Progenitor cell of endocrine pancreas (in vitro differentiated cells): ENCODE data around the gene NT5C. TPM values are rescaled to one million over a fixed set of nuclear protein-coding genes. Genes with fewer than 3 reads are reported as not detected.
"Not testable (repeated sequence)": the region's sequence is repeated elsewhere in the genome, so short reads cannot be mapped to it uniquely, and the experiment has no call there.

Source experiments
- DNase-seq: peaks from one replicate; pipeline ENCODE4 v3.0.0; 2021; ENCODE audit warnings: low spot score; ENCODE audit not compliant: unreplicated experiment
- H3K27ac Mint-ChIP-seq: 2 replicates; pipeline ENCODE4 v1.8.0; 2021; ENCODE audit warnings: mild to moderate bottlenecking, moderate library complexity, mixed read lengths
- H3K27me3 Mint-ChIP-seq: 2 replicates; pipeline ENCODE4 v1.8.0; 2021; ENCODE audit warnings: mixed read lengths
- H3K36me3 Mint-ChIP-seq: 2 replicates; pipeline ENCODE4 v1.8.0; 2022; ENCODE audit warnings: mixed read lengths; ENCODE audit not compliant: insufficient read depth
- H3K4me1 Mint-ChIP-seq: 2 replicates; pipeline ENCODE4 v1.8.0; 2021; ENCODE audit warnings: low read depth, mixed read lengths
- H3K4me3 Mint-ChIP-seq: 2 replicates; pipeline ENCODE4 v1.8.0; 2021; ENCODE audit warnings: low read depth, mild to moderate bottlenecking, moderate library complexity, mixed read lengths
- H3K9me3 Mint-ChIP-seq: 2 replicates; pipeline ENCODE4 v1.8.0; 2021; ENCODE audit warnings: low read depth, mixed read lengths
- total RNA-seq: library from RNA; stranded (reverse); gene quantifications from 2 replicates; pipeline ENCODE4 v1.2.1, GENCODE V29; 2021
- TF ChIP-seq, protein P1 (sequence below): fragments of 200-600 bp; sonication (generic); IDR thresholded peaks from one replicate; pipeline ENCODE4 v1.5.0; 2021; ENCODE audit warnings: antibody characterized with exemption, mild to moderate bottlenecking; ENCODE audit not compliant: unreplicated experiment

NT5C gene
- total RNA-seq, 1 donor from 2014 or later: 58.8 TPM

DNA sequence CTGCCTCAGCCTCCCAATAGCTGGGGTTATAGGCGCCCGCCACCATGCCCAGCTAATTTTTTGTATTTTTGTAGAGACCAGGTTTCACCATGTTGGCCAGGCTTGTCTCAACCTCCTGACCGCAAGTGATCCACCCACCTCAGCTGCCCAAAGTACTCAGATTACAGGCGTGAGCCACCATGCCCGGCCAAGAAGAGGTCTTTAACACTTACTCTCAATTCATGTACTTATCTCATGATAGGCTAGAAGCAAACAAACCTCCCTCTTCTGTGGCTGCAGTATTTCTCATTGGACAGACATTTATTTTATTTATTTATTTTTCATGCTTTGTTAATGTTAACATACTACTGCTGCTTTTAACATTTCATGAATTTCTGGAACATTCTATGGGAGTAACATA, 7.0 kb upstream of the NT5C start:
- H3K4me3 Mint-ChIP-seq: no peak overlapping the region
- H3K4me1 Mint-ChIP-seq: peaks cover 3% of the 10 kb centered on the region
- H3K9me3 Mint-ChIP-seq: no peaks in the 10 kb centered on the region
- peaks cover 27% of the 10 kb centered on the region for H3K36me3 Mint-ChIP-seq
- peak overlapping the region; percentile 78 for H3K27ac Mint-ChIP-seq
- TF ChIP-seq, protein P1, sequence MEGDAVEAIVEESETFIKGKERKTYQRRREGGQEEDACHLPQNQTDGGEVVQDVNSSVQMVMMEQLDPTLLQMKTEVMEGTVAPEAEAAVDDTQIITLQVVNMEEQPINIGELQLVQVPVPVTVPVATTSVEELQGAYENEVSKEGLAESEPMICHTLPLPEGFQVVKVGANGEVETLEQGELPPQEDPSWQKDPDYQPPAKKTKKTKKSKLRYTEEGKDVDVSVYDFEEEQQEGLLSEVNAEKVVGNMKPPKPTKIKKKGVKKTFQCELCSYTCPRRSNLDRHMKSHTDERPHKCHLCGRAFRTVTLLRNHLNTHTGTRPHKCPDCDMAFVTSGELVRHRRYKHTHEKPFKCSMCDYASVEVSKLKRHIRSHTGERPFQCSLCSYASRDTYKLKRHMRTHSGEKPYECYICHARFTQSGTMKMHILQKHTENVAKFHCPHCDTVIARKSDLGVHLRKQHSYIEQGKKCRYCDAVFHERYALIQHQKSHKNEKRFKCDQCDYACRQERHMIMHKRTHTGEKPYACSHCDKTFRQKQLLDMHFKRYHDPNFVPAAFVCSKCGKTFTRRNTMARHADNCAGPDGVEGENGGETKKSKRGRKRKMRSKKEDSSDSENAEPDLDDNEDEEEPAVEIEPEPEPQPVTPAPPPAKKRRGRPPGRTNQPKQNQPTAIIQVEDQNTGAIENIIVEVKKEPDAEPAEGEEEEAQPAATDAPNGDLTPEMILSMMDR: no peak
- no peaks in the 10 kb centered on the region for H3K27me3 Mint-ChIP-seq
- DNase-seq: no peak

DNA sequence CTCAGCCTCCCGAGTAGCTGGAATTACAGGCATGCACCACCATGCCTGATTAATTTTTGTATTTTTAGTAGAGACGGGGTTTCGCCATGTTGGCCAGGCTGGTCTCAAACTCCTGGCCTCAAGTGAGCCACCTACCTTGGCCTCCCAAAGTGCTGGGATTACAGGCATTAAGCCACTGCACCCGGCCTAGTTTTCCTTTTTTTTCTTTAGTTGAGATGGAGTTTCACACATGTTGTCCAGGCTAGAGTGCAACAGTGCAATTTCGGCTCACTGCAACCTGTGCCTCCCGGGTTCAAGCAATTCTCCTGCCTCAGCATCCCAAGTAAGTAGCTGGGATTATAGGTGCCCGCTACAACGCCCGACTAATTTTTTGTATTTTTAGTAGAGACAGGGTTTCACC, 6.2 kb upstream of the NT5C start:
- not testable (repeated sequence) for H3K4me1 Mint-ChIP-seq

DNA sequence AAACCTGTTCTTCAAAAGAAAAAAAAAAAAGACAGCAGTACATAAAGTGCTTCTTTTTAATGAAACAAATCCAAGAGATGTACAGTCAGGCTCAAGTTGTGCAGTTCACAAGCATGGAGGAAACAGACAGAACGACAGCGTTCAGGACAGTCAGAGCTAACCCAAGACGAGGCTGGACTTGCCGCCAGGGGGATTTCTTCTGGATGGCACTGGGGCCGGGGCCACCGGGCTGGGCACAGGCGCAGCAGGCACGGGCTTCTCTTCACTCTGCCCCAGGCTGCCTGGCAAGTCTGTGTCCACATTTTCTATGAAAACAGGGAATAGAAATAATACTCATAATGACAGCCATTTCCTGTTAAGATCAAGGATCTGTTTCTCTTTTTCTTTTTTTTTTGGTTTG, 4.4 kb upstream of the NT5C start:
- no peak for DNase-seq
- Mint-ChIP-seq H3K27ac (peak overlapping the region; percentile 29), H3K4me3 (no peak overlapping the region), H3K36me3 (peaks cover 18% of the 10 kb centered on the region), H3K4me1 (peaks cover 3% of the 10 kb centered on the region), H3K27me3 (no peaks in the 10 kb centered on the region), H3K9me3 (no peaks in the 10 kb centered on the region)
- TF ChIP-seq, protein P1: no peak

More for the DNA sequence above, 6.2 kb upstream of the NT5C start:
- H3K9me3 Mint-ChIP-seq, H3K27me3 Mint-ChIP-seq, DNase-seq, H3K4me3 Mint-ChIP-seq, H3K27ac Mint-ChIP-seq: not testable (repeated sequence)
- peaks cover 25% of the 10 kb centered on the region for H3K36me3 Mint-ChIP-seq

DNA sequence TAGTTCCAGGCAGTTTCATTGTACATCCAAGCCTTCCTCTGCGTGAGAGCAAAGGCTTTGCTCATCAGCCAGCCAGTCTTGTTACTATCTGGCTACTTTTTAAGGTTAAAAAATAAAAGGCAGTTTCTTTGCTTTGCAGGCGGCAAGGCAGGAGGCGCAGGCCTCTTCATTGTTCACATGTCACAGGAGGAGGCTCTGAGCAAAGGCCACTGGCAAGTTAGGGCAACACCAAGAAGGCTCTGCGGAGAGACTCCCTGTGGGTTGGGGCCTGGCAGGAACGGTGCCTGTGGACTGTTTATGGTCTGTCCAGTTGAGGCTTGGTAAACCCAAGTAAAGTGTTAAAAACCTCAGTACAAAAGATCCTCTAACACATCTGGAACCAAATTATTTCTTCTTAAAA, 3.9 kb upstream of the NT5C start:
- Mint-ChIP-seq H3K36me3 (peaks cover 17% of the 10 kb centered on the region), H3K9me3 (no peaks in the 10 kb centered on the region), H3K27me3 (no peaks in the 10 kb centered on the region), H3K4me1 (peaks cover 5% of the 10 kb centered on the region), H3K27ac (peak overlapping the region; percentile 78), H3K4me3 (no peak overlapping the region)
- no peak for DNase-seq
- TF ChIP-seq, protein P1: no peak

DNA sequence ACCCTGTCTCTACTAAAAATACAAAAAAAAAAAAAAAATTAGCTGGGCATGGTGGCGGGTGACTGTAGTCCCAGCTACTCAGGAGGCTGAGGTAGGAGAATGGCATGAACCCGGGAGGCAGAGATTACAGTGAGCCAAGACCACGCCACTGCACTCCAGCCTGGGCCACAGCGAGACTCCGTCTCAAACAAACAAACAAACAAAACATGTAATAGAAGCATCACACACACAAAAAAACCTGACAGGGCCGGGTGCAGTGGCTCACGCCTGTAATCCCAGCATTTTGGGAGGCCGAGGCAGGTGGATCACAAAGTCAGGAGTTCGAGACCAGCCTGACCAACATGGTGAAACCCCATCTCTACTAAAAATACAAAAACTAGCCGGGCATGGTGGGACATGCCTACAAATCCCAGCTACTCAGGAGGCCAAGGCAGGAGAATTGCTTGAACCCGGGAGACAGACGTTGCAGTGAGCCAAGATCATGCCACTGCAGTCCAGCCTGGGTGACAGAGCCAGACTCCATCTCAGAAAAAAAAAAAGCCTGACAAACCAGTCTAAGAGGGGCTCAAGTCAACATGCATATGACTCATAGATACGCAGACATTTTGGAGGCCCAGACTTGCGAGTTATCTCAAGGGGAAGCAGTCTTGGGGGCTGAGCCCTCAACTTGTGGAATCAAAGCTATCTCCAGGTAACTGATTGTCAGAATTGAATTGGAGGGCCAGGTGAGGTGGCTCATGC, 2.2 kb upstream of the NT5C start:
- not testable (repeated sequence) for H3K4me1 Mint-ChIP-seq, H3K27me3 Mint-ChIP-seq, DNase-seq, H3K36me3 Mint-ChIP-seq, H3K9me3 Mint-ChIP-seq
- Mint-ChIP-seq H3K4me3 (peak overlapping the region; percentile 14), H3K27ac (peak overlapping the region; percentile 76)

DNA sequence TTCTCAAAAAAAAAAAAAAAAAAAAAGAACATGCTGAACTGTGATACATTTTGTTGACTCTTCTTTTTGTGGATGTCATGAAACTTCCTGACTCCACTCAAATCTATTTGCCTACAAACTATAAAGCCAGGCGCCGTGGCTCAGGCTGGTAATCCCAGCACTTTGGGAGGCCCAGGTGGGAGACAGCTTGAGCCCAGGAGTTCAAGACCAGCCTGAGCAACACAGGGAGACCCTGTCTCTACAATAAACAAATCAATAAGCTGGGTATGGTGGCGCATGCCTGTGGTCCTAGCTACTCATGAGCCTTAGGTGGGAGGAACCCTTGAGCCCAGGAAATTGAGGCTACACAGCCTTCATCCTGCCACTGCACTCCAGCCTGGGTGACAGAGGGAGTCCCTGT, 1.5 kb upstream of the NT5C start:
- Mint-ChIP-seq H3K4me1 (peaks cover 4% of the 10 kb centered on the region), H3K9me3 (no peaks in the 10 kb centered on the region), H3K27ac (peak overlapping the region; percentile 76), H3K27me3 (no peaks in the 10 kb centered on the region), H3K36me3 (peaks cover 10% of the 10 kb centered on the region), H3K4me3 (peak overlapping the region; percentile 45)
- no peak for DNase-seq
- TF ChIP-seq, protein P1: no peak

DNA sequence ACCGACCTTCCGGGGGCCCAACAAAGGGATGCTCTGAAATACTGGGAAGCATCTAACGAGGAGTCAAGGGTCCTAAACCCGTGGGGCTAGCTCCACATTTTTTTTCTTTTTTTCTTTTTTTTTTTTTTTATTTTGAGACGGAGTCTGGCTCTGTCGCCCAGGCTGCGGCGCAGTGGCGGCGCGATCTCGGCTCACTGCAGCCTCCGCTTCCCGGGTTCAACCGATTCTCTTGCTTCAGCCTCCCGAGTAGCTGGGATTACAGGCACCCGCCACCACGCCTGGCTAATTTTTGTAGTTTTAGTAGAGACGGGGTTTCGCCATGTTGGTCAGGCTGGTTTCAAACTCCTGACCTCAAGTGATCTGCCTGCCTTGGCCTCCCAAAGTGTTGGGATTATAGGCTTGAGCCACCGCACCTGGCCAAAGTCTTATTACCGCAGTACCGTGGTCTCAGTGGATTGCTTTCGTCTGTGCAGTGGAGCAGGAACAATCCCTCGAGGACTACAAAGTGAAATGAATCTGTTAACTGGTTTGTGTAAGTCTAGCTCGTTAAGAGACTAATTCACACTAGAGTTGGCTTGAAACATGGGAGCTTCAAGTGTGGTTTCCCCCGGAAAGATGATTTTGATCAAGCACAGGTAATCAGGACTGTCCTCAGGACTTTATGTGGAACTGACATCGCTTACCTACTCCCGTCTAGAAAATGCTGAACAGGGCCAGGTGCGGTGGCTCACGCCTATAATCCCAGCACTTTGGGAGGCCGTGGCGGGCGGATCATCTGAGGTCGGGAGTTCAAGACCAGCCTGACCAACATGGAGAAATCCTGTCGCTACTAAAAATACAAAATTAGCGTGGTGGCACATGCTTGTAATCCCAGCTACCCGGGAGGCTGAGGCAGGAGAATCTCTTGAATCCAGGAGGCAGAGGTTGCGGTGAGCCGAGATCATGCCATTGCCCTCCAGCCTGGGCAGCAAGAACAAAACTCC, 767 bp upstream of the NT5C start:
- DNase-seq, H3K4me1 Mint-ChIP-seq, H3K27me3 Mint-ChIP-seq, H3K9me3 Mint-ChIP-seq, H3K36me3 Mint-ChIP-seq: not testable (repeated sequence)
- H3K4me3 Mint-ChIP-seq: peak overlapping the region; percentile 81
- H3K27ac Mint-ChIP-seq: peak overlapping the region; percentile 96
